Testis (tissue), 3 donors: Measurements from ENCODE around the gene DKK3. TPM values are rescaled to one million over a fixed set of nuclear protein-coding genes. Genes with fewer than 3 reads are reported as not detected.

Source experiments
- DNase-seq: peaks from one replicate; pipeline ENCODE4 v3.0.0-alpha.2; 2019
- H3K27ac ChIP-seq, 2 donors: fragments of 200-600 bp; sonication (generic); one replicate each; pipeline ENCODE4 v1.5.1; 2019
- H3K27me3 ChIP-seq: fragments of 200-600 bp; sonication (generic); one replicate; pipeline ENCODE4 v1.5.1; 2019
- H3K36me3 ChIP-seq: fragments of 200-600 bp; sonication (generic); one replicate; pipeline ENCODE4 v1.5.1; 2017; ENCODE audit warnings: low read depth; ENCODE audit errors: missing control alignments
- H3K4me1 ChIP-seq: fragments of 200-600 bp; sonication (generic); one replicate; pipeline ENCODE4 v1.5.1; 2019
- H3K4me3 ChIP-seq, 2 donors: fragments of 200-600 bp; sonication (generic); one replicate each; pipeline ENCODE4 v1.5.1; 2017 to 2019
- H3K9me3 ChIP-seq: fragments of 200-600 bp; sonication (generic); one replicate; pipeline ENCODE4 v1.5.1; 2017
- POLR2A ChIP-seq: fragments of 450-650 bp; IDR thresholded peaks from one replicate; pipeline ENCODE4 v1.6.1; 2017; ENCODE audit warnings: antibody characterized with exemption, mild to moderate bottlenecking, moderate library complexity
- WGBS, 2 donors: methylation state at CpG; one replicate each; pipeline ENCODE4 v1.1.5; 2018; 5-methylcytosine and 5-hydroxymethylcytosine counted together
- intact Hi-C: fragments of 100-400 bp; cut with DNase I; formaldehyde crosslinking; loops from one replicate; pipeline ENCODE4 v1.15.1; 2023; ENCODE audit warnings: low total_unique reads
- polyA plus RNA-seq: library from polyadenylated mRNA; stranded (reverse); fragments of 350-450 nt; fragmentation: Illumina TruSeq; extraction: RNeasy Lipid Tissue Mini Kit (QIAGEN cat#74804); gene quantifications from one replicate; pipeline ENCODE4 v1.2.3, GENCODE V29; 2014; ENCODE audit warnings: low read depth, low replicate concordance; ENCODE audit not compliant: insufficient read depth
- total RNA-seq, 2 donors: library from RNA; depleted of rRNA; stranded (reverse); fragments of >200 nt; gene quantifications; one replicate each; pipeline ENCODE4 v1.2.3, GENCODE V29; 2016
- TF ChIP-seq, protein P1 (sequence below), 3 experiments: fragments of 450-650 bp in 2 of 3; fragments of 200-600 bp in 1 of 3; sonication (generic) in 1 of 3; IDR thresholded peaks; one replicate each; pipeline ENCODE4 v1.5.1; 2016 to 2019; ENCODE audit warnings: antibody characterized with exemption in 3 of 3, mild to moderate bottlenecking in 2 of 3, moderate library complexity in 1 of 3

DKK3 gene
- total and polyA plus RNA-seq, 3 donors from 2014 or later, result 185 to 392 (median 236) TPM

DNA sequence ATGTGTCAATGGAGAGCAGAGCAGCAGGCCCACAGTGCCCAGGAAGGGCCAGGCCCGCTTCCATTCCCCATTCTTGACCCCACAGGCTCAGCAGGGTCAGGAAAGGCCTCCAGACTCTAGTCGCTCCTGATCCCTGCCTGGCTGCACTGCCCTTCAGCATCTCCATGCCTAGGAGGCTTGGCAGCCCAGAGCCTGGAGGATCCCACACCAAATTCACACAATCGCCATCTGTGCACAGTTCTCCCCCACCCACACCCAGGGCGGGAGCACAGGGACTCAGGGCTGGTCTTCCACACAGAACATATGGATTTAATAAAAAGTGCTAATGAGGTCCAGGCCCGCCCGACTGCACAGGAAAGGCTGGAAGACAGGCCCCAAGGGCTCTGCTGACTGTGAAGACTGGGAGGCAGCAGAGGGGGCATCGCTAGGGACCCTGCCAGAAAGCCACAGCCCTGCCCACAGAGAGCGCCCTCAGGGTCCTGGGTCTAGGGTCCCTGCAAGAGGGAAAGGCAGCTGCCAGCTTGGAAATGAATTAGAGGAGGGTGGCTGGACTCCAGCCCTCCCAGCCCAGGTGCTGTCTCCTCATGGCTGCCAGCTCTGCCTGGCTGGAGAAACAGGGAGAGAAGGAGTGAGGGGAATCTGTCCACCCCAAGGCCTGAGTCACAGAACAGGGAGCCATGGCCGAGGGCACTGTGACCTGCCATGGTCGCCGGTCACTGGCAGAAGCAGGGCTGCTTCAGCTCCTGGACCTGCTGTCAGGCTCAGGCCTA is 39.7 kb downstream of the DKK3 start:
- Histone ChIP-seq H3K27ac (no peak overlapping the region), H3K4me1 (peaks cover 18% of the 10 kb centered on the region), H3K4me3 (no peak overlapping the region), H3K27me3 (no peaks in the 10 kb centered on the region), H3K36me3 (no peaks in the 10 kb centered on the region), H3K9me3 (no peaks in the 10 kb centered on the region)
- TF ChIP-seq POLR2A, result no peak
- TF ChIP-seq, protein P1, sequence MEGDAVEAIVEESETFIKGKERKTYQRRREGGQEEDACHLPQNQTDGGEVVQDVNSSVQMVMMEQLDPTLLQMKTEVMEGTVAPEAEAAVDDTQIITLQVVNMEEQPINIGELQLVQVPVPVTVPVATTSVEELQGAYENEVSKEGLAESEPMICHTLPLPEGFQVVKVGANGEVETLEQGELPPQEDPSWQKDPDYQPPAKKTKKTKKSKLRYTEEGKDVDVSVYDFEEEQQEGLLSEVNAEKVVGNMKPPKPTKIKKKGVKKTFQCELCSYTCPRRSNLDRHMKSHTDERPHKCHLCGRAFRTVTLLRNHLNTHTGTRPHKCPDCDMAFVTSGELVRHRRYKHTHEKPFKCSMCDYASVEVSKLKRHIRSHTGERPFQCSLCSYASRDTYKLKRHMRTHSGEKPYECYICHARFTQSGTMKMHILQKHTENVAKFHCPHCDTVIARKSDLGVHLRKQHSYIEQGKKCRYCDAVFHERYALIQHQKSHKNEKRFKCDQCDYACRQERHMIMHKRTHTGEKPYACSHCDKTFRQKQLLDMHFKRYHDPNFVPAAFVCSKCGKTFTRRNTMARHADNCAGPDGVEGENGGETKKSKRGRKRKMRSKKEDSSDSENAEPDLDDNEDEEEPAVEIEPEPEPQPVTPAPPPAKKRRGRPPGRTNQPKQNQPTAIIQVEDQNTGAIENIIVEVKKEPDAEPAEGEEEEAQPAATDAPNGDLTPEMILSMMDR (IDR thresholded peaks at IDR 0.05), result no peak
- 52 to 82% methylated on average over 3 to 11 of the region's 11 CpGs for WGBS, 2 donors
- no peak for DNase-seq
- intact Hi-C loops, result no loop called here

DNA sequence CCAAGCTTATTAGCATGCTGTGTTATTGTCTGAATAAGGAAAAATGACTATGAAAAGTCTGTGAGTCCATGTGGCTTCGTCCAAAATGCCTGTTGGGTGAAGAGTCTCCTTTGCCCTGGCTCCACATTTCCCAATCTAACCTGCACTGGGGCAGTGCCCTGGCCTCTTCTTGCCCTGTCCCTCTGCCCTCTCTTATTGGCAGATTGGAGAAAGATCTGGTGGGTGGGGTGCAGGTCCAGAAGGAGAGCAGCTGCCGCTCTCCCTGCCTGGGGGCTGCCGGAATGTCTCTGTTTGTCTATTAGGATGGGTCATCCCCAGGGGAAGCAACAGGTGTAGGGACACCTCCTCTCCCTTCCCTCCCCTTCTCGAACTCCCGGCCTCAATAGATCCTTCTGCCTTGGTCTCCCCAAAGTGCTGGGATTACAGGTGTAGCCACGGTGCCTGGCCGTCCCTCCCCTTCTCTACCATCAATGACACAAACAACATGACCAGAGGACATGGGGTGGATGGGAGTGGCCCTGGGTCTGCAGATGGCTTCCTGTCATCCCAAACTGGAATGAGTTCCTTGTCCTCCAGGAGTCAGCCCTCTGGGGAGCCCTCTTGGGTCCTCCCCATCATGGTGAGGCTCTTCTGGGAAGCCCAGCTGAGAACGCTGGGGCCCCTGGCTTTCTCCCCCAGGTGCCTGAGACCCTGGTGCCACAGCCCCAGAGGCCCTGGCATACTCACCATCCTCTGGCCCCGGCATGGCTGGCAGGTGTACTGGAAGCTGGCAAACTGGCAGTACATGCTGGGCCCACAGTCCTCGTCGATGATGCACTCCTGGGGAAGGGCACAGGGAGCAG is 40.5 kb downstream of the DKK3 start:
- Histone ChIP-seq H3K4me3 (no peak overlapping the region), H3K4me1 (peaks cover 10% of the 10 kb centered on the region), H3K9me3 (no peaks in the 10 kb centered on the region), H3K27me3 (no peaks in the 10 kb centered on the region), H3K27ac (no peak overlapping the region), H3K36me3 (no peaks in the 10 kb centered on the region)
- intact Hi-C loops, result no loop called here
- WGBS, 2 donors, result 92% methylated on average over 9 to 11 of the region's 11 CpGs
- TF ChIP-seq, protein P1 (IDR thresholded peaks at IDR 0.05), result no peak
- no peak for TF ChIP-seq POLR2A
- DNase-seq, result no peak

DNA sequence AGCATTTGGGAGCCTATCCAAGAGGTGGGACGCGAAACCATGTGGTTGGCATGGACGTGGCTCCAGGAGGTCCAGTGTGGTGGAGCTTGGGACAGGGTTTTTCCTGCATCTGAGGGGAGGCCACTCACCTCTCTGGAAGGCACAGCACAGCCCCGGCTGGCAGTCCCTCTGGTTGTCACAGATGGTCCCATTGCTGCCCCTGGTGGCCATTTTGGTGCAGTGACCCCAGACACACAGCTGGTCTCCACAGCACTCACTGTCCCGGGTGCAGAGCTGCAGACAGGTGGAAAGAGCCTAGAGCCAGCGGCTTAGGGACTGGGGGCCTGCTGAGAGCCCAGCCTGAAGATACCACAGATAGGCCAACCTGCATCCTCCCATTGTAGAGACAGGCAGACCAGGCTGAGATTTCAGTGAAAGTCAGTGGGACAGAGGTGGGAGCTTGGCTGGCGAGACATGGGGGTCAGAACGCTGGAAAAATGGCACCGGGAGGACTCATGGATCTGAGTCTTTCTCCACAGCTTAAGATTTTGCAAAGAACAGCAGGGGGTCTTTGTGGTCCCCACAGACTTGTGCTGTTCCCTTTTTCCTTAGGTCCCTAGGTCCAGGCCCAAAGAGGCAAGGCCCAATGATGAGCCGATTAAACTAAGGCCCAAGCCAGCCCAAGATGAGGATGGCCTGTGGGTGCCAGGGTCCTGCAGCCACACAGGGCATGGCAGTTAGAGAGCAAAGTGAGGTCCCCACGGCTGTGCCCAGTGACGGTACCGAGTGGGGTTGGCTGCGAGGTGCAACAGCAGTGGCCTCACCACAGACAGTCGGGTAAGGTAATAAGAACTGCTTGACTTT is 41.4 kb downstream of the DKK3 start:
- intact Hi-C loops, result no loop called here
- Histone ChIP-seq H3K4me1 (peaks cover 5% of the 10 kb centered on the region), H3K27me3 (no peaks in the 10 kb centered on the region), H3K27ac (no peak overlapping the region), H3K4me3 (no peak overlapping the region), H3K36me3 (no peaks in the 10 kb centered on the region), H3K9me3 (no peaks in the 10 kb centered on the region)
- WGBS, 2 donors, result 75% methylated on average over 13 to 15 of the region's 15 CpGs
- peak; percentile 82 for DNase-seq
- TF ChIP-seq, protein P1 (IDR thresholded peaks at IDR 0.05), result peak; percentile 67 to 78 (median 68)
- TF ChIP-seq POLR2A, result no peak

DNA sequence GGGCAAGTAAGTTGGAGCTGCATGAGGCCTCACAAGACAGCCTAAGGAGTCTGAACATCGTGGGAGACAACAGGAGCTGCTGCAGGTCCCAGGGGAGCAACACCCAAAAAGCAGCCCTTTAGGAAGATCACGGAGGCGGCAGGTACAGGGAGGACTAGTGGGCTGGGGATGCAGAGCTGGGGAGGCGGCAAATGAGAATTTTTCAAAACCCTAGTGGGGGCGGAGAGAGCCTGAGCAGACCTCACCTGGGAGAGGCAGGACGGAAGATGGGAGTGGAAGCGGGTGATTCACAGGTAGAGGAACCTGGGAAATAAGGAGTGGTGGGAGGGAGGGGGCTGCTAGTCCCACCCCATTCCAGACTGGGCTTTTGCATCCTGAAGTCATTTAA is 42.1 kb downstream of the DKK3 start:
- intact Hi-C loops, result no loop called here
- DNase-seq, result no peak
- Histone ChIP-seq H3K27me3 (no peaks in the 10 kb centered on the region), H3K36me3 (no peaks in the 10 kb centered on the region), H3K27ac (no peak overlapping the region), H3K4me1 (peaks cover 5% of the 10 kb centered on the region), H3K9me3 (no peaks in the 10 kb centered on the region), H3K4me3 (no peak overlapping the region)
- no peak for TF ChIP-seq POLR2A
- TF ChIP-seq, protein P1 (IDR thresholded peaks at IDR 0.05), result no peak
- 89 to 97% methylated on average over 7 of the region's 7 CpGs for WGBS, 2 donors
